NCI-H2196 (cell line): ENCODE measurements around the gene RAD23A.

Experiments
- DNase-seq: peaks from one replicate; lab custom pipeline; 2025; ENCODE audit not compliant: unreplicated experiment; lab: John Stamatoyannopoulos, UW

Gene RAD23A

DNA sequence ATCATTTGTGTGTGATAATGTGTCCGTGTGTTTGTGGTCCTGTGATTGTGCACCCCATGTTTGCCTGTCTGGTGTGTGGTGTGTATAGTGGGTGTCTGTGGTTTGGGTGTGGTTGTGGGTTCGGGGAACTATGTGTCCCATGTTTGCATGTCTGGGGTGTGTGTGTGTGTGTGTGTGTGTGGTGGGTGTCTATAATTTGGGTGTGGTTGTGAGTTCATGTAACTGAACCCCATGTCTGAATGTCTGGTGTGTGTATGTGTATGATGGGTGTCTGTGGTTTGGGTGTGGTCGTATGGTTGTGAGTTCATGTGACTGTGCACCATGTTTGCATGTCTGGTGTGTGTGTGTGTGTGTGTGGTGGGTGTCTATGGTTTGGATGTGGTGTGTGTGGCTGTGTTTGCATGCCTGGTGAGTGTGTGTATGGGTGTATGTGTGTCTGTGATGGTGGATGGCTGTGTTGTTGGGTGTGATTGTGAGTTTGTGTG lies 38.5 kb downstream of the RAD23A start:
- DNase-seq = no peak

DNA sequence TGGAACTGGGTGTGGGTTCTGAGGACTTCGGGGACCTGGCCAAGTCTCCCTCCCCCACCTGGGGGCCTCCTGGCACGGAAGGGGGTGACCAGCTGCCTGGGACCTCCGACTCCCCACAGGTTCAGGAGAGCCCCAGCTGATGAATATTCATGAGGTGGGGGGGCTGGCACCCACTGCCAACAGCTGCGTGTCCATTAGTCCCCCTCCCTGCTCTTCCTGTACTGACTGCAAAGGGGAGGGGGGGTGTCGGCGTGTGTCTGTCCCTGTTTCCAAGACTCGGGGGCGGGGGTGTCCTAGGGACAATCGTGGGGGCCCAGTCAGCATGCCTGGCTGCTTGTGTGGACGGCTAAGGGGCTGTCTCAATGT lies 39.0 kb downstream of the RAD23A start:
- no peak for DNase-seq

DNA sequence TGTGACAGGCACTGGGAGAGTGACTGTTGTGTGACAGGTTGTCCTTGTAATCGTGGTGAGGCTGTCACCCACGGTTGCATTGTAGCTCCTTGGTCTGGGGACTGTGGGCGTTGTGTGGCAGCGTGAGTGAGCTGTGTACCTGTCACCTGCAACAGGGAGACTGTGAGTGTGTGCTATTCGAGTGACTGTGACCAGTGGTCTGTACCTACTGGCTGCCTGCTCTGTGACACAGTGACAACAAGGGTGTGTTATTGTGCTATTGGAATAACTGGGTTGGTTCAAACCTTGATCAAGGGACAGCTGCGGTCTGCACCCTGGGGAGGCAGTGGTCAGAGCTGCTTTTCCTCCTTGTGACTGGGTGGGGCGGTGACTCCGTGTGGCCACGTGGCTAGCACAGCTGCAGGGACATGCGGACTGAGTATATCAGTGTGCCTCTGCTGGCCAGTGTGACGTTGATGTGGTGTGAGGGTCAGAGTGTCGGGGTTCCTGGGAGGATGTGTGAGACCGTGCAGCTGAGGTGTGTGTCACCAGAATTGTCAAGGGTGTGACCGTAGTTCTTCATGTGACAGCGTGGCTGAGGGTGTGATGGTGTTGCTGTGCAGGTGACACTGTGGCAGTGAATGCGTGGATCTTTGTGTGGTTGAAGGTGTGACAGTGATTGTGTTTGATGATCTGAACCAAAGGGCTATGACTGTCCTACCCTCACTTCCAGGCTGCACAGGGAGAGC lies 39.6 kb downstream of the RAD23A start:
- DNase-seq = no peak

- no peak for DNase-seq
Observed at GRCh38 chr19:12986726-12987125, 41.1 kb downstream of the RAD23A start.

DNA sequence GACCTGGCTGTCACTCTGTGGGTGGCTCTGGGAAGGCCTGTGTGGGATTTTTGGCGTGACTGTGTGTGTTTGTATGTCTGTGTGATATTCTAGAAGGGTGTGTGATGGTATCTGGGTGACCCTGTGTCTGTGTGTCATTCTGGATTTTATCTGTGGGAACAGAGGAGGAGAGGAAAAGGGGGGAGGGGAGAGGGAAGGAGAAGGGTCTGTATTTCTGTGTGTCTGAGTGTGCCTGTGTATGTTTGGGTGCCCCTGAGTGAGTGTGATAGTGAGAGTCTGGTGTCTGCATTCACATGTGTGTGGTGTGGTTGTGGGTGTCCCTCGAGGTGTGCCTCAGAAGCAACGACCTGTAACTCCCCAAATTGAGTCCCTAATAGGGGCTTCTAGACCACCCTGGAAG lies 41.5 kb downstream of the RAD23A start:
- DNase-seq = no peak

DNA sequence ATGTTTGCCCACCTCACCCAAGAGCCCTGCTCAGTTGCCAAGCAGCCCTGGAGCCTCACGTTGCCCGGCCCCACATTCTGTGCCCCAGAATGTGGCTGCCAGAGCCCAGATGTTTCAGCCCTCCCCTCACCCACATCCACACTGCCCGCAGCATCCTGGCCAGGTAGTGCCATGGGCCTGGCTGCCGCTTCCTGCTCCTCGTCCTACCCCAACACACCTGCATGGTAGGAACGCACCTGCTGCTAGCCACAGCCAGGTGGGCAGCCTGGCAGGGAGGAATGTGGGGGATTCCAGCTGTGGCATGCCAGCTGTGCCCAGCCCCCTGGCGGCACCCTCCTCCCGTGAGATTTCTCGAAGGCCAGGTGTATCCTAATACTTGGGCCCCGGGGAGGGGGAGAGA lies 42.1 kb downstream of the RAD23A start:
- DNase-seq = no peak

- DNase-seq = no peak
Observed at GRCh38 chr19:12990431-12990830, 44.8 kb downstream of the RAD23A start.

DNA sequence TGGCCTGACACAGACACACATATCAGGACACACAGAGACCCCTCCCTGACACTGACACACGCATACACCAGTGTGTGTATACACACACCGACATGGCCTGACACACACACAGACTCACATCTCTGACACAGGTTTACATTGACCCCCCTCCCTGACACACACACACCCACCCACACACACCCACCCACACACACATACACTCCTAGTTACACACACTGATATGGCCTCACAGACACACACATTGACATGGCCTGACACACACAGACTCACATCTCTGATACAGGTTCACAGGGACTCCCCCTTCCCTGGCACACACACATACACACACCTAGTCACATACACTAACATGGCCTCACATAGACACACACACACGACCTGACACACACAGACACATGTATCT lies 45.2 kb downstream of the RAD23A start:
- DNase-seq = no peak

- no peak for DNase-seq
Observed at GRCh38 chr19:12991296-12991695, 45.6 kb downstream of the RAD23A start.

GRCh38 chr19:12992729-12993128 lies 47.1 kb downstream of the RAD23A start:
- no peak for DNase-seq

GRCh38 chr19:12993562-12993961 lies 47.9 kb downstream of the RAD23A start:
- no peak for DNase-seq

DNA sequence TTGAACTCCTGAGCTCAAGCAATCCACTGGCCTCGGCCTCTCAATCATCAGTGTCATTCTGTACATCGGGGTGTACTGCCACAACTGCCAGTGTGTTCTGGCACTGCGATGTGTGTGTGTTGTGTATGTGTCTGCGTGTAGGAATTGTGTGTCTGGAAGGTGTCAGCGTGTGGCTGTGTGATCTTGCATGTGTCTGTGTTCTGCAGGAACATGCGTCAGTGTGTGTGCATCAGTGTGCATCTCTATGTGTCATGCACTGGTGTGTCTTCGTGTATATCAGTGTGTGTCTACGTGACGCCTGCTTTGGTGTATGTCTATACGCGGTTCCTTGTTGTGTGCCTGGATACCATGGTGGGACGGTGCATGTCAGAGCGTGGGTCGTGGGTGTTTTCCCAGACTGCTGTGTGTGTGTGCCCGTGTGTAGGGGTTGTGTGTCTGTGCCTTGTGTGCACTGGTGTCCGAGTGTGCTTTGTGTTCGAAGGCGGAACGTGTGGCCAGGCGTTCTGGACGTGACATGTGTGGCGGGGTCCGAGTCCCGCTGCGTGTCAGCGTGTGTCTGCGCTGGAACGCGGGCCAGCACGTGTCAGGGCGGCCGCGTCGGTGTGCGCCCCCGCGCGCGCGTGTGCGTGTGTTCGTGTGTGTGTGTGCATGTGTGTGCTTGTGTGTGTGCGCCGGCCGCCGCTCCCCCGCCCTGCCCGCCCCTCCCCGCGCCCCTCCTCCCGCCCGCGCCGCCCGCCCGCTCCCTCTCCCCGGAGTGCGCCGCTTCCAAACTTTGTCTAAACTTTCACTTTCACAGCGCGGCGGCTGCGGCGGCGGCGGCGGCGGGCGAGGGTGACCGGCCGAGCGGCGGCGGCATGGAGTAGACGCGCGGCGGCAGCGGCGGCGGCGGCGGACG lies 49.3 kb downstream of the RAD23A start, which contains the start of gene NFIX:
TSS of gene NFIX (plus strand) at position 775 of the 895 bp plus-strand sequence. CDS start 363 bp downstream, outside the sequence.
- peak; percentile 26 for DNase-seq

DNA sequence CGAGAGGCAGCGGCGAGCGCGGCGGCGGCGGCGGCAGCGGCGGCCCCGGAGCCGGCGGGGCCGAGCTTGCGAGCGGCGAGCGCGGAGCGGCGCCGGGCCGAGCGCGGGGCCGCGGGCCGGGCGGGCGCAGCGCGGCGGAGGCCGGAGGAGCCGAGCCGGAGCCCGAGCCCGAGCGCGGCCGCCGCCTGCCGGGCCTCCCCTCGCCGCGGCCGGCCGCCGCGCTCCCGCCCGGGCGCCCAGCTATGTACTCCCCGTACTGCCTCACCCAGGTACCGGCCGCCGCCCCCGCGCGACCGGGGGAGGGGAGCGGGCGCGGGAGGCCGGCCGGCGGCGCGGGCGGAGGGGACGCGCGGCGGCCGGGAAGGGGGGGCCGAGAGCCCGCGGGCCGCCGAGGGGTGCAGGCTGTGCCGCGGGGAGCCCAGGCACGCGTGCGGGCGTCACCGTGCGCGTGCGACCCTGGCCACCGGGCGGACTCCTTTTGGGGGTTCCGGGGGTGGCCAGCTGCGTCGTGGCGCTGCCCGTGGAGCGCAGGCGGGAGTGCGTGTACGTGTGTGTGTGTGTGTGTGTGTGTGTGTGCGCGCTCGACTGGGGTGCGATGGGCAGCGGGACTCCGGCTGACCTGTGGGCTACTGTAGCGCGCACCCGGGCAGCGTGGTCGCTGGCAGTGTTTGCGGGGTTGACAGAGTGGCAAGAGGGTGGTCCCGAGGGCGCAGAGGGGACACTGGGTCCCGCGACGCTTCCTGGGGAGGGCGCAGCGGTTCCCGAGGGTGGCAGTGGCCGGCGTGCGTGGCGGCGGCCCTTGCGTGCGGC lies 50.1 kb downstream of the RAD23A start:
- DNase-seq = no peak

DNA sequence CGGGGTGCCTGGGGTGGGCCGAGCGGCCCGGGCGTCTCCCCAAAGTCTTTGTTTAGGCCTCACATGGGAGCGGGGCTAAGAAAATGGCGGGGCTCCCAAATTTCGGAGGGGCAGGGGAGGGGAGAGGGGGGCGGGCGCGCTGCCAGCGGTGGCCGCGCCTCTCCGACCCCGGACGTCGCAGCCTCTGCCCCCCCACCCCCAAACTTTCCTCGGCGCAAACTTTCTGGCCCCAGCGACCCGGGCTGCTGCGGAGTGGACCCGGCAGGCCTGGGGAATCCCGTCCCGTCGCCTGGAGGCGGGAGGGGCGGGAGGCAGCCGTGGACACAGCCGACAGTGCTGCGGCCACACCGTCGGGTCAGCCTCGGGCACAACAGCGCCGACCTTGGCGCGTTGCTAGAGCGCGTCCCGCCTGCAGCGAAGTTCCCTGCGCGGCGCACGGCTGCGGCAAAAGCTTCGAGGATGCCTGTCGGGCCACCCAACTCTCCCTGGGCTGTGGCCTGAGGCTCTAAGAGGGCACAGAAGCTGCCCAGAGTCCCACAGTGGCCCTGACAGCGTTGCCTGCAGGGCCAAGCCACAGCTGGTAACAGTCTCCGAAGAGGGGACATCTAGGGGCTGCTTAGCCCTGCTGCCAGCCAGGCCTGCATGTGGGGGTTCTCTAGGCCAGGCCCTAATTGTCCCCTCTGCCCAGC lies 50.9 kb downstream of the RAD23A start:
- DNase-seq = no peak

GRCh38 chr19:12997179-12997966 lies 51.7 kb downstream of the RAD23A start:
- DNase-seq = no peak

DNA sequence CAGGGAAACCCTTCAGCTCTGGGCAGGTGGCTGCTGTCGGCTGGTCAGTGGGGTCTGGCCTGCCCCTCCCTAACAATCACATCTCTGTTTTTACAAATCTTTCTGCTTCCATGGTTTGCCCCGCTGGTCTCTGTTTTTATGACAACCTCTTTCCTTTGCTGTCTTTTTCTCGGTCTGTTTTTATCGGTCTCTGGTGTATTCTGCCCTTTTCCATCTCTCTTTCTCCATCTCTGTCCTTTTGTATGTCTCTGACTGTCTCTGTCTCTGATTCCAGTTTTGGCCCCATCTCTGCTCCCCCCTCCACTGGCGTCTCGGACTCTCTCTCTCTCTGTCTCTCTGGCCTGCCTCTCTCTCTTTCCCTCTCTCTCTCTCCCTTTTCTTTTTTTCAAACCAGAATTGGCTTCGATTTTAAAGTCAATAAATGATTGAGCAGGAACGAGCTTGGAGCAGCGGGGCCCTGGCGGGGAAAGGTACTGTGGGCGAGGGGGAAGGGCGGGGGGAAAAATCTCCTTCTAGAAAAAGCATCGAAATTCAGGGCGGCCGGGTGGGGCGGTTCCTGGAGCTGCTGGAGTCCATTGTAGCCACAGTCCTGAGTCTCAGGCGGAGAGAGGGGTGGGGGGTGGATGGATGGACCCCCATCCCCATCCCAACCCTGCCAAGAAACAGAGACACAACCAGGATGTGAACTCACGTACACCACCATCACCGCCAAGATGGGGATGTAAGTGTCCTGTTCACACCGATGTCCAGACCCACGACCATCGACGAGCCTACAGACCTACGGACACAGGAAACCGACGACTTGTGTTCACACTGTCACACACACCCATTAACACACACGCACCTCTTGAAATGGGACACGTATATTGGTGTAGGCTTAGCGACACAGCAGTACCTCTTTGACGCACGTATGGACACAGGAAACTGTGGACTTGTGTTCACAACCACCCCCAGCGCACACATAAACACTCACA lies 52.6 kb downstream of the RAD23A start:
- no peak for DNase-seq

DNA sequence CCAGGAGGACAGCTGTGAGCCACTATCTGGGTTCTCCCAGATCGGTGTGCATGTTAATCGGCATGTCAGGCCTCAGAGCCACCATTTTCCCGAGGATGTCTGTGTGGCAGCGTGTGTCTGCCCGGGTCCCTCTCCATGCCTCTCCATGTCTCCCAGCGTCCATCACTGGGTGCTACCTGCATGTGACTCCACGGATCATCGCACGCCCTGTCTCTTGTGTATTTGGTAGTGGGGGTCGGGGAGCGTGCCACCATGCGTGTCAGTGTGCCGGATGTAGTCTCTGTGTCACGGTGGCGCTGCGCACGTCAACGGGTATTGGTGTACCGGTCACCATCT lies 55.5 kb downstream of the RAD23A start:
- DNase-seq = no peak

DNA sequence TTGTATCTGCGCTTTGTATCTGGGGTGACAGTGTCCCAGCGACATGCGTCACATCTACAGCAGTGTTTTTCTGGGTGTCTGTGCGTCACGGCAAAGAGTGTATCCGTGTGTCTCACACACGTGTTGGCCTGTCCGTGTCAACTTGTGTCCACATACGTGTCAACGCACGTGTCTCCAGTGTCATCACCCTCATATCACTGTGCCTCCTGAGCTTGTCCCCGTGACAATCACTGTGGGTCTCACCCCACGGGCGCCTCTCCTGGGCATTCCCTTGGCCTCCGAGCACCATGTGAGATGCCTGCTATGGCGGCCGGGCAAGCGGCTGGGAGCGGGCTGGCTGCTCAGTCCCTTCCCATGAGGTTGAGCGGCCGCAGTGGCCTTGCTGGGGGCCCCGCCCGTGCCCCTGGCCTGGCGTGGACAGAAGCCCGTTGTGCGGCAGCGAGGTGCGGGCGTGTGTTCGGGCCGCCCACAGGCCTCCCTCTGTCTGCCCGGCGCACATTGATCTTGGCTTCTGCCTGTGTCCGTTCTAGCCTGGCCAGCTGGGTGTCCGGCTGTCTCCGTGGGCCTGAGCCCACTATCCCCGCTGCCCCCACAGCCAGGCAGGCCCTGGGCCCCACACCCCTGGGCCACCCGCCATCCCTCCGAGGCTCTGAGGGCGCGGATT lies 56.0 kb downstream of the RAD23A start:
- no peak for DNase-seq
